Measurements from ENCODE around the gene OTOA.
"Not testable (repeated sequence)": the region's sequence is repeated elsewhere in the genome, so short reads cannot be mapped to it uniquely, and the experiment has no call there.

OTOA gene

DNA sequence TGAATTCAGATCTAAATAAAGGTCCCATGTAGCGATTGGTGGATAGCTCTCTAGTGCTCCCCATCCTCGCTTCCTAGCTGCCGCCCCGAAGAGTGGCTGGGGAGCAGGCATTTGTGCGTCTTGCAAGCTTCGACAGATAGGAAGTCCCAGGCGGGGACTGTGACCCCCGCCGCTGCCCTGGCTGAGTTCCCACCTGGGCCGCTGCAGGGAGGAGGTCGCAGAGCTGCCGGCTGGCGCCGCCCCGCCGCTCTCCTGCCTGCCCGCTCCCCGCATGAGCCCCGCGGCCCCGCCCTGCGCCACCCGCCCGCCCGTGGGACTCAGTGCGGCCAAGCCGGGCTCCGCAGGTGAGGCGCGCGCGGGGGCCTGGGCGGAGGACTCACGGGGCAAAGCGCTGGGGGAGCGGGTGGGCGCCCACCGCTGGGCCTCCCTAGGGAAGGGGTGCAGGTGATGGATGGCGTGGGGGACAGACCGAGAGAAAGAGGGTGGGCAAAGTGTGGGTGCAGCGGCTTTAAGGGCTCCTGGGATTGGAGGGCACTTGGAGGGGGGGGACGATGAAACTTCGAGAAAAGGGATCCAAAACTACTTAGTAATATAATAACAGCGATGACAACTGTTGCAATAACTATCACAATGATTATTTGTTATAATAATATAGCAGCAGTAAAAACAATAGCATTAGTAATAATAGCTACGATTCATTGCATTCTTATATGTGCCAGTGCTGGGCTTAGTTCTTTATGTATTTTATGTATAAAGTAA, at the start of gene OTOA:
OTOA (plus strand) TSS at position 80 of the 759 bp plus-strand sequence. CDS start 14,547 bp downstream, outside the sequence.
- DNase-seq (ENCODE audit: low read depth in 2 of 2) = no peak

GRCh38 chr16:21614896-21615295, 48.9 kb upstream of the OTOA start:
- DNase-seq (ENCODE audit: low read depth in 2 of 2) = no peak

DNA sequence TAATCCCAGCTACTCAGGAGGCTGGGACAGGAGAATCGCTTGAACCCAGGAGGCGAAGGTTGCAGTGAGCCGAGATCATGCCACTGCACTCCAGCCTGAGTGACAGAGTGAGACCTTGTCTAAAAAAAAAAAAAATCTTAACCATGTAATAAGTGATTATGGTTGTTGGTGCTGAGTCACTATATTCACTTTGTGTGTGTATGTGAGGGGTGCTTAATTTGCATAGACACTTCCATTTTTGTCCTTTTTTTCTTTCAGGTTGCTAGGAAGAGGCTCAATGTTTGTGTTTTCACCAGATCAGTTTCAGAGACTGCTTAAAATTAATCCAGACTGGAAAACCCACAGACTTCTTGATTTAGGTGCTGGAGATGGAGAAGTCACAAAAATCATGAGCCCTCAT, 46.2 kb upstream of the OTOA start:
- DNase-seq (ENCODE audit: low read depth in 2 of 2) = no peak

- no peak for DNase-seq (ENCODE audit: low read depth in 2 of 2)
These were observed 45.5 kb upstream of the OTOA start for GRCh38 chr16:21618281-21618680.

GRCh38 chr16:21619765-21620425, 43.9 kb upstream of the OTOA start:
- no peak for DNase-seq (ENCODE audit: low read depth in 2 of 2)

DNA sequence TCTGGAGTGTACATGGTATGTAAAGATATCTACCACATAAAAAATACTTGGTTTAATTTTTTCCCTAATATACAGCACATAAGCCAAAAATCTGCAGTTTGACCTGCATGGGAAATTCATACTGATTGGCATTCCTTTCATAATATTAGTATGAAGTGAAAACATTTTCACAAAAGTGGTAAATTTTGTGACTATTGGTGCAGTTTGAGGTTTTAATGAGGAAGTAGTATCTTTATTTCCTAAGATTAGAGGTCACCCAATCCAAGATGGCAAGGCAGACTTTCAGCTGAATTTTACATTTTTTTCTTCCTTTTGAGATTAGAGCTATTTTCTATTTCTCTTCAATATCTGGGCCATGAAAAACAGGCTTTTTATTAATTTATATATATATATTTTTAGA, 43.2 kb upstream of the OTOA start:
- no peak for DNase-seq (ENCODE audit: low read depth in 2 of 2)

DNA sequence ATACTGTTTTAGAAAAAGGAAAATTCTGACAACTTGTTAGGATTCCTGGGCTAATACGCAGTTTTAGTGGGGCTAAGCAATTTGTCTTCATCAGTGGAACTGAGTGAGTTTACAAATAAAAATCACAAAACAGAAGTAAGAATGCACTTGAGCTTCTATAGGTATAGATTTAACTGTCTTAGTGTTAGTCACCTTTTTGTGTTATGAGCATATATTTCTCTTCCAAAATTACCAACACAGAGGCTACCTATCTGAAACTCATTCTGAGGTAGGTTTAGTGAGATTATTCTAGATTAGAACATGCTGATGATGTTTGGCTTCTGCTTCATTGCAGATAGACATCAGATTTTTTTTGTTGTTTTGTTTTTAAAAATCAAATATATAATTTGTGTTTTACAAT, 41.2 kb upstream of the OTOA start:
- DNase-seq (ENCODE audit: low read depth in 2 of 2) = no peak

DNA sequence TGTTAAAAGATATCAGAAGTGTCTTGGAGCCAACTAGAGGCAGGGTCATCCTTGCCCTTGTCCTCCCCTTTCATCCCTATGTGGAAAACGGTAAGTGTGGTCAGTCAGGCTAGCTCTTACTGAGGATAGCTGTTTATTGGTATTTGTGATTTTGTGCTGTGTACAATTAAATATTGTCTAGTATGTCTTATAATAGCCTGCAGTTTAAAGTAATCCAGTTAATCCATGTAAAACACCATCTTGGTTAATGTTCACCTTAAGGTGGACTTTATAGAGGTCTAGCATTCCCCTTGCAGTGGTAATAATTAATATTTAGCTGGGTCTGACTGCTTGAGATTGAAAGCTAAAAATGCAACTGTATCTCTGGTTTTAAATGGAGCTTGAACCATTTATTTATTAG, 38.7 kb upstream of the OTOA start:
- DNase-seq (ENCODE audit: low read depth in 2 of 2) = no peak

DNA sequence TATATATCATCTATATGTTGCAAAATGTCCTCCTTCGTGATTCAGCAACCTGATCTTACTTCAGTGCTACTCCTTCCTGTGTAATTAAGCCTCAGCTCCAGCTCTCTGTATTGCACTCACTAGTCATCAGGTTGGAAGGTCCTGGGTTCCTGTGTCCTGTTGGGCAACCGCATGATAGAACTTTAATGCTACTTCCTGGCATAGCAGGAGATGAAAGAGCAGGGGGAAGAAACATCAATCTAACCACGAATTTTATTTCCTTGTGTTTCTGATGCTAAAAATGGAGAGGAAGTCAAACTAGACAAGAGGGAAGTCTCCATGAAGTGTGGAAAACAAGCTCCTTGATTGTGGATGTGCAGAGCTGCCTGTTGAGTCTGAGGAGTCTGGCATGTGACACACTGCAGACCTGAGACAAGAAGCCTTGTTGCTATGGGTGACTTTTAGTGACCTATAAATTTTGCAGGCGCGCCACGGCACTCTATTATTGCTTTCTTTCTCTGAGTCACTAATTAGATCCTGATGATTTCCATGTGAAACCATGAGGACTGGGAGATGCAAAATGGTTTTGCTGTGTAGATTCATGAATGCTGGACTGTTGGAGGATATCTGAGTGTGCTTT, 37.0 kb upstream of the OTOA start:
- DNase-seq (ENCODE audit: low read depth in 2 of 2) = no peak

- DNase-seq (ENCODE audit: low read depth in 2 of 2) = no peak
These were observed 35.5 kb upstream of the OTOA start for GRCh38 chr16:21628121-21628726.

- DNase-seq (ENCODE audit: low read depth in 2 of 2) = no peak
These were observed 35.0 kb upstream of the OTOA start for GRCh38 chr16:21628772-21629171.

DNA sequence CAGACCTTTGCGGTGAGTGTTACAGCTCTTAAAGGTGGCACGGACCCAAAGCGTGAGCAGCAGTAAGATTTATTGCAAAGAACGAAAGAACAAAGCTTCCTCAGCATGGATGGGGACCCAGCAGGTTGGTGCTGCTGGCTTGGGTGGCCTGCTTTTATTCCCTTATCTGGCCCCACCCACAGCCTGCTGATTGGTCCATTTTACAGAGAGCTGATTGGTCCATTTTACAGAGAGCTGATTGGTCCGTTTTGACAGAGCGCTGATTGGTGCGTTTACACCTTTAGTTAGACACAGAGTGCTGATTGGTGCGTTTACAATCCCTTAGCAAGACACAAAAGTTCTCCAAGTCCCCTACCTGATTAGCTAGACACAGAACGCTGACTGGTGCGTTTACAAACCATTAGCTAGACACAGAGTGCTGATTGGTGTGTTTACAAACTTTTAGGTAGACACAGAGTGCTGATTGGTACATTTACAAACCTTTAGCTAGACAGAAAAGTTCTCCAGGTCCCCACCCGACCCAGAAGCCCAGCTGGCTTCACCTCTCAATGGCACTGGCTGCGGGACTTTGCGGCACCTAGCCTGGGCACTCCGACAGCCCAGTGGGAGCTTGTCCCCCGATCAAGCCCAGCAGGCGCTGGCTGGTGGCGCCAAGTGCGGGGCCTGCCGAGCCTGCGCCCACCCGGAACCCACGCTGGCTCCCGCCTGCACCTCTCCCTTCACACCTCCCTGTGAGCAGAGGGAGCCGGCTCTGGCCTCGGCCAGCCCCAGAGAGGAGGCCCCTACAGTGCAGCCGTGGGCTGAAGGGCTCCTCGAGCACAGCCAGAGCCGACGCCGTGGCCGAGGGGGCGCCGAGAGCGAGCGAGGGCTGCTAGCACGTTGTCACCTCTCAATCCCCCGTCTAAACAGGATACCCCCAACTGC, 33.9 kb upstream of the OTOA start:
- DNase-seq (ENCODE audit: low read depth in 2 of 2) = not testable (repeated sequence)

- not testable (repeated sequence) for DNase-seq (ENCODE audit: low read depth in 2 of 2)
These were observed 32.9 kb upstream of the OTOA start for GRCh38 chr16:21630866-21631265.

GRCh38 chr16:21631376-21631775, 32.4 kb upstream of the OTOA start:
- DNase-seq (ENCODE audit: low read depth in 2 of 2) = not testable (repeated sequence)

DNA sequence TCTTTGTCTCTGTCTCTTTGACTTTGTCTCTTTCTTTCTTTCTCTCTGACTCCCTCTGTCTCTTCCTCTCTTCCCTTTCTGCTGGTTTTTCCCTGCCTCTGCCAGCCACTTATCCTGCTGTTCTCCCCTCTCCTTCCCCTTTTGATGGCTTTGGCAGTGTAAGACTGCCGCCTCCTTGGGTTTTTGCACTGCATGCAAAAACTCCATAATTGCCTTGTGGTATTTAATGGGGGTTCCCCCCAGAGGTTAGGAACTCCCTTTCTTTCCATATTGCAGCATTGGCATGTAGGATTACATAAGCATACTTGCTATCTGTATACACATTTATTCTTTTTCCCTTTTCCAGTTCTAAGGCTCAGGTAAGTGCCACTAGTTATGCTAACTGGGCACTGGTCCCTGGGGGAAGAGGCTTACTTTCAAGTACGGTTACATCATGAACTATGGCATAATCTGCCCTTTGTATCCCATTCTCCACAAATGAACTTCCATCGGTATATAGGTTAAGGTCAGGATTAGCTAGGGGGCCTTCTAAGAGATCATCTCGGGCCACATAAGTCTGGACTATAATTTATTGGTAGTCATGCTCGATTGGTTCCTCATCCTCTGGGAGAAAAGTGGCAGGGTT, 31.7 kb upstream of the OTOA start:
- not testable (repeated sequence) for DNase-seq (ENCODE audit: low read depth in 2 of 2)

DNA sequence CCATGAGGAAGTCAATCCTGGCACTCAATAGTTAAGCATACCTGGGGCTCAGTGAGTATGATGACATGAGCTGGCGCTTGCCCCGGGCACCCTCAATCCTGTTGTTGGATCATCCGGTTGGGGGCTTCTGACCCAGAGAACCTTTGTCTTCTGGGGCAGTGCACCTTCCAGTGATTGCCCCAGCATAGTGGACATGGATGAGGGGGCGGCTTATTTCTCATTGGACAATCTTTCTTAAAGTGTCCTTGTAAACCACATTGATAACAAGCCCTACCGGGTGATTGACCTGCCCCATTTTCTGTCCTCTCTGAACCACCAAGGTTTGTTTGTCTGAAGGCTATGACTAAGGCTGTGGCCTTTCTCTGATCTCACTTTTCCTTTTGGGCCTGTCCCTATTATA, 29.6 kb upstream of the OTOA start:
- no peak for DNase-seq (ENCODE audit: low read depth in 2 of 2)

- DNase-seq (ENCODE audit: low read depth in 2 of 2) = not testable (repeated sequence)
These were observed 28.1 kb upstream of the OTOA start for GRCh38 chr16:21635694-21636093.

DNA sequence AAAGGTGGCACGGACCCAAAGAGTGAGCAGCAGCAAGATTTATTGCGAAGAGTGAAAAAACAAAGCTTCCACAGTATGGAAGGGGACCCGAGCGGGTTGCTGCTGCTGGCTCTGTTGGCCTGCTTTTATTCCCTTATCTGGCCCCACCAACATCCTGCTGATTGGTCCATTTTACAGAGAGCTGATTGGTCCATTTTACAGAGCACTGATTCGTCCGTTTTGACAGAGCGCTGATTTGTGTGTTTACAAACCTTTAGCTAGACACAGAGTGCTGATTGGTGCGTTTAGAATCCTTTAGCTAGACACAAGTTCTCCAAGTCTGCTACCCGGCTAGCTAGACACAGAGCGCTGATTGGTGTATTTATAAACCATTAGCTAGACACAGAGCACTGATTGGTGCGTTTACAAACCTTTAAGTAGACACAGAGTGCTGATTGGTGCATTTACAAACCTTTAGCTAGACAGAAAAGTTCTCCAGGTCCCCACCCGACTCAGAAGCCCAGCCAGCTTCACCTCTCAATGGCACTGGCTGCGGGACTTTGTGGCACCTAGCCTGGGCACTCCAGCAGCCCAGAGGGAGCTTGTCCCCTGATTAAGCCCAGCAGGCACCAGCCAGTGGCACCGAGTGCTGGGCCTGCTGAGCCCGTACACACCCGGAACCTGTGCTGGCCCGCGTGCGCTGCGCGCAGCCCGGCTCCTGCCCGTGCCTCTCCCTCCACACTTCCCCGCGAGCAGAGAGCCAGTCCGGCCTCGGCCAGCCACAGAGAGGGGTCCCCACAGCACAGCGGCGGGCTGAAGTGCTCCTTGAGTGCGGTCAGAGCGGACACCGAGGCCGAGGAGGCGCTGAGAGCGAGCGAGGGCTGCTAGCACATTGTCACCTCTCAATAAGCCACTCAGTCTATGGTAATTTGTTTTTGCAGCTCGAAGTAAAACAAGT, 26.5 kb upstream of the OTOA start:
- no peak for DNase-seq (ENCODE audit: low read depth in 2 of 2)

- DNase-seq (ENCODE audit: low read depth in 2 of 2) = no peak
These were observed 25.2 kb upstream of the OTOA start for GRCh38 chr16:21638573-21638975.

DNA sequence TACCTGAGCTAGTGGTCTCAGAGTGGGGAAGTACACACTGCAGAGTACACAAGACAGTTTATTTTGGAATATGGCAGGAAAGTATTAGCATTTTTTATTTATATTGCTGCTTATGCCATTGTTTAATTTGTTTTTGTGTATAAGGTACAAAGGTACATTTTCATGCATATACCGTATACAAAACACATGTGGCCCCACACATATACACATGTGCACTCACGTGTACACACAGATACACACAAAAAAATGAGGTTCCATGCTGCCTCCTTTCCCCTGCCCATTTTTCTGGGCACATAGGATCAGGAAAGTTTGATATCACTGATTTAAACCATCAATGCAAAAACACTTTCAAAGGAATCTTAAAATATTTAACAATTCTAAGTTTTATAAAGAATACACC, 24.3 kb upstream of the OTOA start:
- no peak for DNase-seq (ENCODE audit: low read depth in 2 of 2)
